PFSK-1 (cell line): ENCODE results near the gene RAP1GAP2.

Experiments used
- FOXP2 ChIP-seq: optimal IDR thresholded peaks from 2 replicates; pipeline ENCODE3; 2011; ENCODE audit warnings: borderline replicate concordance, control low read depth, inconsistent platforms; ENCODE audit not compliant: insufficient read depth; ENCODE audit errors: extremely low read length, extremely low read depth
- POLR2AphosphoS5 ChIP-seq: IDR thresholded peaks from 2 replicates; pipeline ENCODE4 v1.6.1; 2012; ENCODE audit warnings: low read depth, mild to moderate bottlenecking, control low read depth, low read length, moderate library complexity
- SIN3A ChIP-seq: IDR thresholded peaks from 2 replicates; pipeline ENCODE4 v1.6.1; 2012; ENCODE audit warnings: mild to moderate bottlenecking, low read length, moderate library complexity, borderline replicate concordance; ENCODE audit not compliant: insufficient read depth
- TAF1 ChIP-seq: IDR thresholded peaks from 2 replicates; pipeline ENCODE4 v1.6.1; 2012; ENCODE audit warnings: low read length, control low read depth, borderline replicate concordance; ENCODE audit not compliant: insufficient read depth
- TF ChIP-seq, protein P1 (sequence below), 2 experiments: IDR thresholded peaks; 2 replicates each; pipeline versions ENCODE4 v1.6.1 to v1.8.0; 2011 to 2012; ENCODE audit warnings: low read depth in 2 of 2, low read length in 2 of 2, control low read depth in 1 of 2, inconsistent platforms in 1 of 2, mild to moderate bottlenecking in 1 of 2, moderate library complexity in 1 of 2; ENCODE audit not compliant: insufficient read depth in 1 of 2

Gene RAP1GAP2

DNA sequence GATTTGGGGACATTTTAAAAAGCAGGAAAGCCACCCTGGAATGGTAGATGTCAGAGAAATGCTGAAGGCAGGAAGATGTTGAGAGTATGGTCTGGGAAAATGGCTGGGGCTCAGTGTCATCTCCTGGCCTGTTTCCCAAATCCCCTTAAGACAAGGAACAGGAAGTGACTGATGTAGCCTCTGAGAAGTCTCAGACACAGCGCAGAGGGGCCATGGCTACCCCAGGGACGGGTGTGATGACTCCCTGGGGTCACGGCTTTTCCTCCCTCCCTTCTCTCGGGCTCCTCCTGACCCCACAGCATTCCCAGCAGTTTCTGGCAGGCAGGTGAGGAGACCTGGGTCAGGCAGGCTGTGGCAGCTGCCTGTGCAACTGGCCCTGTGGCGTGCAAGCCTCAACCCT is 45.4 kb downstream of the RAP1GAP2 start:
- TF ChIP-seq, protein P1, sequence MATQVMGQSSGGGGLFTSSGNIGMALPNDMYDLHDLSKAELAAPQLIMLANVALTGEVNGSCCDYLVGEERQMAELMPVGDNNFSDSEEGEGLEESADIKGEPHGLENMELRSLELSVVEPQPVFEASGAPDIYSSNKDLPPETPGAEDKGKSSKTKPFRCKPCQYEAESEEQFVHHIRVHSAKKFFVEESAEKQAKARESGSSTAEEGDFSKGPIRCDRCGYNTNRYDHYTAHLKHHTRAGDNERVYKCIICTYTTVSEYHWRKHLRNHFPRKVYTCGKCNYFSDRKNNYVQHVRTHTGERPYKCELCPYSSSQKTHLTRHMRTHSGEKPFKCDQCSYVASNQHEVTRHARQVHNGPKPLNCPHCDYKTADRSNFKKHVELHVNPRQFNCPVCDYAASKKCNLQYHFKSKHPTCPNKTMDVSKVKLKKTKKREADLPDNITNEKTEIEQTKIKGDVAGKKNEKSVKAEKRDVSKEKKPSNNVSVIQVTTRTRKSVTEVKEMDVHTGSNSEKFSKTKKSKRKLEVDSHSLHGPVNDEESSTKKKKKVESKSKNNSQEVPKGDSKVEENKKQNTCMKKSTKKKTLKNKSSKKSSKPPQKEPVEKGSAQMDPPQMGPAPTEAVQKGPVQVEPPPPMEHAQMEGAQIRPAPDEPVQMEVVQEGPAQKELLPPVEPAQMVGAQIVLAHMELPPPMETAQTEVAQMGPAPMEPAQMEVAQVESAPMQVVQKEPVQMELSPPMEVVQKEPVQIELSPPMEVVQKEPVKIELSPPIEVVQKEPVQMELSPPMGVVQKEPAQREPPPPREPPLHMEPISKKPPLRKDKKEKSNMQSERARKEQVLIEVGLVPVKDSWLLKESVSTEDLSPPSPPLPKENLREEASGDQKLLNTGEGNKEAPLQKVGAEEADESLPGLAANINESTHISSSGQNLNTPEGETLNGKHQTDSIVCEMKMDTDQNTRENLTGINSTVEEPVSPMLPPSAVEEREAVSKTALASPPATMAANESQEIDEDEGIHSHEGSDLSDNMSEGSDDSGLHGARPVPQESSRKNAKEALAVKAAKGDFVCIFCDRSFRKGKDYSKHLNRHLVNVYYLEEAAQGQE (IDR thresholded peaks at IDR 0.05; ENCODE audit: insufficient read depth in 1 of 2, low read depth in 2 of 2, low read length in 2 of 2), result no peak
- no peak for TF ChIP-seq SIN3A
- TF ChIP-seq FOXP2, result no peak
- no peak for TF ChIP-seq POLR2AphosphoS5
- TF ChIP-seq TAF1, result no peak

DNA sequence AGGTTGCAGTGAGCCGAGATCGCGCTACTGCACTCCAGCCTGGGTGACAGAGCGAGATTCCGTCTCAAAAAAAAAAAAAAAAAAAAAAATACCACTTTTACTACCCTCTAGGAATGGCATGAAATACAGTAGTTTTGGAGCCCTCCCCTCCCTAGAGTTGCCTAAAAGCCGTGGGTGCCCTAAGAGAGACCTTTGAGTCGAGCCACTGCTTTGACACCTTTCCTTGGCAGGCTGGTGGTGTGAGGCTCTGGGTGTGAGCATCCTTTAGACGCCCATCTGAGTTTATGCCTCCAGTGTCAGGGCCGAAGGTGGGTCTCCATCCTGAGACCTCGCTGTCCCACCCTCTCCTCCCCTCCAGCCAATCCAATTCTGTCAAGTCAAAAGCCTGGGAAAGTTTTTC is 46.2 kb downstream of the RAP1GAP2 start:
- TF ChIP-seq FOXP2 (no peak), SIN3A (no peak), TAF1 (no peak), POLR2AphosphoS5 (no peak)
- TF ChIP-seq, protein P1 (IDR thresholded peaks at IDR 0.05; ENCODE audit: insufficient read depth in 1 of 2, low read depth in 2 of 2, low read length in 2 of 2), result no peak

DNA sequence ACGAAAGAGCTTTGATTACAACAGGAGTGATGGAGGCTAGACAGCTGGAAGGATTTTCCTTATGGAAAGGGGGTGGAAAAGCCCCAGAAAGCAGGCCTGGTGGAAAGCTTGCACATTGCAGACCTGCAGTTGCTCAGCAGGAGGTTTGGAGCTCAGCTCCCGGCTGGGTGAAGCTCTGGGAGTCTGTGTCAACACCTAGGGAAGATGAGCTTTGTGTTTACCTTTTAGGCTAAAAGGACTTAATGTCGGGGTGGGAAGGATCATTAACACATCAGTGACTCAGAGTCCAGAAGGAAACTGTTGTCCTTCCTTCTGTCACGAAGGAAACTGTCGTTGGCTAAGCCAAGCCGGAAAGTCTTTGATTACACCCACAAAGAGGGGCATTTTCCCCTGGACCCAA is 48.2 kb downstream of the RAP1GAP2 start:
- TF ChIP-seq FOXP2 (no peak), SIN3A (no peak), POLR2AphosphoS5 (no peak), TAF1 (no peak)
- TF ChIP-seq, protein P1 (IDR thresholded peaks at IDR 0.05; ENCODE audit: insufficient read depth in 1 of 2, low read depth in 2 of 2, low read length in 2 of 2), result no peak

DNA sequence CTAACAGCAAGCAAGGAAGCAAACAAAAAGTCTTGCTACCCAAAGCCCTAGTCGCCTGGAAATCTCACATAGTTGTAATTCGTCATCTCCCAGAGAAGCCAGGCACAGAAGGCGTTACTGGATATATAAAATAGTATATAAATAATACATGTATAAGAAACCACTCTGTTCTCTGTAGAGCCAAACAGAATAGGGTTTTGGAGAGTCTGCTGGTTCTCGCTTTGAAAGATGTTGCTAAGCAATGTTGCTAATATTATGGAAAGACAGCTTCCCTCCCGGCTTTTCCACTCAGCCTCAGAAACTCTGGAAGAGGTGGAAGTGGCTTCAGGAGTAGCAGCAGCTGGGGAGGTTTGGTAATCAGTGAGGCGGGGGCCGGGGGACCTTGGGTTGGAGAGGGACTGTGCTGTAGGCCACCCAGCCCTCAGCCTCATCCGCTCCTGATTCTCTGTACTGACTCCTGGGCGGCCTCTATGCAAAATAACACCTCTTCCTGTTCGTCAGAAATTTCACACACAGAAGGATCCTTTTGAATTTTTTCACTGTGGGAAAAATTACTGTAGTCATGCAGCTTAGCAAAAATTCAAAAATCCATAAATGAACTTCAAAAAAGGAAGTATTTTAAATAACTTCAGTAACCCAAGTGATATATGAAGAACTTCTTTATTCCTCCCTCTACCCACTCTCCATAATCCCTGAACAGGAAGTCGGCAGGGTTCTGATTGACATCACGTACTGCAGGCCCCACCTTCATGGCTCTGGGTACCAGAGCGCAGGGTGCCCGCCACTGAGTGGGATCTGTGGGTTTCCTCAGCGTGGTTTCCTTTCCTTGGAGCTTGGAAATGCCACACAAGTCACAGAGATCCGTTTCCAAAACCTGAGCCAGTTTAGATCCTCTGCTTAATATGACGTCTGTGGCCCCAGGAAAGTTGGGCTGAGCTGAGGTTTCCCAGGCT is 51.4 kb downstream of the RAP1GAP2 start:
- TF ChIP-seq POLR2AphosphoS5, result no peak

DNA sequence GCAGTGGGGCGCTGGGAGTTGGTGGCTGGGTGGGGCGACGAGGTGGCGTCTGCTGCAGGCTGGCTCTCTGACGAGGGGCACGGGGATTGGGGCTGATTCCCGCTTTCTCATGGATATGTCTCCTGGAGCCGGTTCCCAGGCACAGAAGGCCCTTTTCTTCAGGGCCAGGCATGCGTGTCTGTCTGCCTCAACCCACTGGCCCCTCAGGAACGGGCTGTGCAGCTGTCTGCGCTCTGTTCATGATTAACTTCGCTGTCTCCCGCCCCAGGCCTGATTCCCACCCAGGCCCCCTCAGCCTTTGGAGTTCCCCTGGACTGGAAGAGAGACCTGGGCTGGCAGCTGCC is 53.1 kb downstream of the RAP1GAP2 start:
- TF ChIP-seq TAF1 (no peak), POLR2AphosphoS5 (no peak), SIN3A (no peak), FOXP2 (no peak)
- TF ChIP-seq, protein P1 (IDR thresholded peaks at IDR 0.05; ENCODE audit: insufficient read depth in 1 of 2, low read depth in 2 of 2, low read length in 2 of 2), result no peak
